Lung (tissue), 12 donors: Measurements from ENCODE around the gene FNDC8. TPM values are rescaled to one million over a fixed set of nuclear protein-coding genes. Genes with fewer than 3 reads are reported as not detected.

Source experiments
- ATAC-seq: fragments of 200-7000 bp; cut with Tn5 transposase; one replicate; pipeline ENCODE4 v1.9.1; 2020; ENCODE audit warnings: moderate number of reproducible peaks; ENCODE audit not compliant: insufficient read depth, low FRiP score
- DNase-seq, 3 donors: peaks; one replicate each; pipeline ENCODE4 v3.0.0-alpha.2; 2013 to 2017
- H3K27ac ChIP-seq, 2 donors: one replicate each; pipeline ENCODE4 v1.5.1; 2013; ENCODE audit warnings: mild to moderate bottlenecking in 2 of 2, moderate library complexity in 2 of 2, control low read depth in 1 of 2, inconsistent platforms in 1 of 2, low read depth in 1 of 2, low read length in 1 of 2
- H3K27me3 ChIP-seq, 3 donors: one replicate each; pipeline ENCODE4 v1.5.1; 2013; ENCODE audit warnings: low read length in 2 of 3; ENCODE audit not compliant: control insufficient read depth in 3 of 3, insufficient read depth in 3 of 3
- H3K36me3 ChIP-seq, 4 donors: one replicate each; pipeline ENCODE4 v1.5.1; 2013; ENCODE audit warnings: low read length in 4 of 4, mild to moderate bottlenecking in 1 of 4, moderate library complexity in 1 of 4; ENCODE audit not compliant: control insufficient read depth in 4 of 4, insufficient read depth in 4 of 4
- H3K4me1 ChIP-seq, 5 donors: one replicate each; pipeline ENCODE4 v1.5.1; 2013; ENCODE audit warnings: low read length in 5 of 5, mild to moderate bottlenecking in 2 of 5, moderate library complexity in 1 of 5; ENCODE audit not compliant: control insufficient read depth in 5 of 5, insufficient read depth in 5 of 5
- H3K4me3 ChIP-seq: one replicate; pipeline ENCODE4 v1.5.1; 2013; ENCODE audit warnings: mild to moderate bottlenecking, control low read depth, moderate library complexity
- H3K9ac ChIP-seq, 2 donors: one replicate each; pipeline ENCODE4 v1.5.1; 2013; ENCODE audit warnings: low read length in 2 of 2, control low read depth in 1 of 2; ENCODE audit not compliant: insufficient read depth in 1 of 2
- H3K9me3 ChIP-seq, 4 donors: one replicate each; pipeline ENCODE4 v1.5.1; 2013; ENCODE audit warnings: low read length in 3 of 4, mild to moderate bottlenecking in 1 of 4, moderate library complexity in 1 of 4; ENCODE audit not compliant: control insufficient read depth in 4 of 4, insufficient read depth in 3 of 4
- CTCF ChIP-seq: IDR thresholded peaks from 2 replicates; pipeline ENCODE4 v1.5.1; 2012; ENCODE audit warnings: mild to moderate bottlenecking; ENCODE audit errors: control extremely low read depth, extremely low read depth
- WGBS, 2 donors: extraction: QIAGEN DNeasy Blood & Tissue Kit; methylation state at CpG; one replicate each; pipeline ENCODE4 v1.1.7; 2013; 5-methylcytosine and 5-hydroxymethylcytosine counted together
- polyA plus RNA-seq, 2 donors: library from polyadenylated mRNA; stranded (reverse); fragments of 200-250 nt; gene quantifications; one replicate each; pipeline ENCODE4 v1.2.1, GENCODE V29; 2013
- total RNA-seq, 2 donors: library from RNA; depleted of rRNA in 1 of 2; stranded (reverse); fragments of >200 nt in 1 of 2; gene quantifications; one replicate each; pipeline ENCODE4 v1.2.1, GENCODE V29; 2014 to 2021
- donor health status: control.
- donor health status: control.
- donor health status: Bipolar disorder and iron deficiency.
- donor health status: healthy.
- donor health status: DM: yes; HTN: yes; CAD: no.

Gene FNDC8
- total and polyA plus RNA-seq, 4 donors: not detected

DNA sequence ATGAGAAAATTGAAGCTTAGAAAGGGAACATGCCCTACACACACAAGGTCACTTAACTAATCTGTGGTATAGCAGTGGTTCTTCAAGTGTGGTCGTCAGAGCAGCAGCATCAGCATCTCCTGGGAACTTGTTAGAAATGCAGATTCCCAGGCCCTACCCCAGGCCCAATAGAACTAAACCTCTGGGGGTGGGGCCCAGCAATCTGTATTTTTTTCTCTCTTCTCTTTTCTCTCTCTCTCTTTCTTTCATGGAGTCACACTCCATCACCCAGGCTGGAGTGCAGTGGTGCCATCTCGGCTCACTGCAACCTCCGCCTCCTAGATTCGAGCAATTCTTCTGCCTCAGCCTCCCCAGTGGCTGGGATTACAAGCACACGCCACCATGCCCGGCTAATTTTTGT is 16.8 kb downstream of the FNDC8 start:
- DNase-seq: no peak
- H3K36me3 ChIP-seq: peaks cover 31 to 57% (median 39%) of the 10 kb centered on the region in 4 donors
- H3K4me1 ChIP-seq: peaks cover 0 to 8% (median 2%) of the 10 kb centered on the region in 5 donors
- no peak for ATAC-seq
- no peak overlapping the region for H3K4me3 ChIP-seq
- WGBS, 2 donors: 97 to 98% methylated on average over 6 of the region's 6 CpGs
- no peaks in the 10 kb centered on the region for H3K27me3 ChIP-seq
- no peak for TF ChIP-seq CTCF
- no peak overlapping the region for H3K9ac ChIP-seq
- no peaks in the 10 kb centered on the region for H3K9me3 ChIP-seq
- no peak overlapping the region for H3K27ac ChIP-seq

DNA sequence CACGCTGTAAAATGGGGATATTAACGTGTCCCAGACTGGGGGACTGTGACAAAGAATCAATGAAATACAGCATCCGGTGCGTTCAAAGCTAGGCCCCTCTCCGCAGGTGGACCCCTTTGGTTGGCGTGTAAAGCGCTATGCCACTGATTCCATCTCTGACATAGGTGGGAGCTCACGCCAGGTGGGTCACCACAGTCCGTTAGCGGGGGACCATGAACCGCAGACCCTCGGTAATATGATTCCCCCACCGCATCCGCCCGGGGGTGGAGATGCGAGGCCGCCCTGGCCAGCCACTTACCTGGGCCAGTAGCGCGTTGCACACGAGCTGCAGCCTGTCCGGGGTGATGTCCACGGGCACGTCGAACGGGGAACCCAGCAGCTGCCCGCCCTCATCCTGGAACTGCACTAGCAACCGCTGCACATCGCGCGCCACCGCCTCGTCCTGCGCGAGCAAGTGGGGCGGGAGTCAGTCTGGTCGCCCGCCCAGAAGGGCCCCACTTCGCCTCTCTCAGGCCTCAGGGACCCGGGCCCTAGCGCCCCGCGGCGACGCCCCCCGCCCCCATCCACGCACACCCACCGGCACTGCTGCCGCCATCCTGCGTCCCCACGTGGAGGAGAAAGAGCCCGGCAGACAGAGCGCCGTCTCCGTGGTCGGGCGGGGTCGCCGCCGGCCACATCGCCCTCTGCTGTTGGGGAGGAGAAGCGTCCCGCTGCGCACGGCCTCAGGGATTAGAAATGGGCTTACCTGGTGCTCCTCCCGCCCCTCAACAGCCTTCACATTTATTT is 20.5 kb downstream of the FNDC8 start, which contains the start of gene NLE1:
Gene NLE1 (minus strand): TSS at position 623 of the 786 bp plus-strand sequence. CDS start 28 bp downstream, at position 595.
- no peak within 1 kb of the TSS for H3K27ac ChIP-seq
- TF ChIP-seq CTCF: peak; percentile 94
- peaks cover 13 to 25% (median 18%) of the 10 kb centered on the region in 4 donors for H3K36me3 ChIP-seq
- DNase-seq: peak; percentile 69 to 89 (median 86)
- H3K27me3 ChIP-seq: peaks cover 0 to 3% (median 2%) of the 10 kb centered on the region in 3 donors
- no peaks in the 10 kb centered on the region for H3K9me3 ChIP-seq
- 1% methylated on average over 58 to 65 of the region's 65 CpGs for WGBS, 2 donors
- ATAC-seq: peak; percentile 92
- H3K9ac ChIP-seq: peak within 1 kb of the TSS; percentile 28 to 63
- H3K4me3 ChIP-seq: peak within 1 kb of the TSS; percentile 88
- peaks cover 0 to 8% (median 2%) of the 10 kb centered on the region in 5 donors for H3K4me1 ChIP-seq

DNA sequence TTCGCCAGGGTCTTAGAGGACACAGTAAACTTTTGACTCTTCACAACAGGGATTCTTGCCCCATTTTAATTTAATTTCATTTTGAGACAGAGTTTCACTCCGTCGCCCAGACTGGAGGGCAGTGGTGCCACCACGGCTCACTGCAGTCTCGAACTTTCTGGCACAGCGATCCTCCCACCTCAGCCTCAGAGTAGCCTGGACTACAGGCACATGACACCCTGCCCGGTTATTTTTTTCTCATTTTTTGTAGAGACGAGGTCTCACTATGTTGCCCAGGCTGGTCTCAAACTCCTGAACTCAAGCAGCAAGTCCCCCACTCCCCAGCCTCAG is 21.0 kb downstream of the FNDC8 start:
- peaks cover 0 to 8% (median 2%) of the 10 kb centered on the region in 5 donors for H3K4me1 ChIP-seq
- peaks cover 0 to 3% (median 2%) of the 10 kb centered on the region in 3 donors for H3K27me3 ChIP-seq
- WGBS, 2 donors: 69 to 70% methylated on average over 8 of the region's 8 CpGs
- no peak overlapping the region for H3K27ac ChIP-seq
- TF ChIP-seq CTCF: no peak
- no peak overlapping the region for H3K4me3 ChIP-seq
- ATAC-seq (no peak), DNase-seq (no peak)
- peak overlapping the region in 1 of 2 donors; percentile 28 for H3K9ac ChIP-seq
- no peaks in the 10 kb centered on the region for H3K9me3 ChIP-seq
- peaks cover 8 to 20% (median 12%) of the 10 kb centered on the region in 4 donors for H3K36me3 ChIP-seq
